Muscle of leg (tissue), 11 donors: Measurements from ENCODE around the gene CLMN. TPM values are rescaled to one million over a fixed set of nuclear protein-coding genes. Genes with fewer than 3 reads are reported as not detected.

Experiments used
- DNase-seq: peaks from one replicate; pipeline ENCODE4 v3.0.0; 2013
- H3K27ac ChIP-seq: one replicate; pipeline ENCODE4 v1.5.1; 2013; ENCODE audit warnings: mild to moderate bottlenecking, low read length, control low read depth
- H3K27me3 ChIP-seq: one replicate; pipeline ENCODE4 v1.6.1; 2013; ENCODE audit warnings: low read length; ENCODE audit not compliant: control insufficient read depth, insufficient read depth
- H3K36me3 ChIP-seq: one replicate; pipeline ENCODE4 v1.6.1; 2013; ENCODE audit warnings: low read length; ENCODE audit not compliant: control insufficient read depth, insufficient read depth
- H3K4me1 ChIP-seq: one replicate; pipeline ENCODE4 v1.6.1; 2013; ENCODE audit warnings: low read length; ENCODE audit not compliant: control insufficient read depth, insufficient read depth
- H3K4me3 ChIP-seq: one replicate; pipeline ENCODE4 v1.5.1; 2013; ENCODE audit warnings: low read length, control low read depth
- H3K9me3 ChIP-seq: replicated peaks from 2 replicates; pipeline ENCODE4 v1.6.1; 2013; ENCODE audit warnings: low read depth, low read length; ENCODE audit not compliant: control insufficient read depth
- WGBS: methylation state at CpG from one replicate; pipeline ENCODE4 v1.1.5; 2013; ENCODE audit warnings: missing lambda C conversion rate; ENCODE audit not compliant: insufficient coverage; 5-methylcytosine and 5-hydroxymethylcytosine counted together
- polyA plus RNA-seq, 8 donors: library from polyadenylated mRNA; unstranded; fragments of 120-200 nt; gene quantifications; one replicate each; pipeline versions ENCODE4 v1.2.1 to v1.2.3, GENCODE V29; 2013; ENCODE audit warnings: inconsistent platforms in 1 of 8, low replicate concordance in 1 of 8; ENCODE audit not compliant: insufficient read length in 8 of 8, insufficient read depth in 1 of 8
- total RNA-seq: library from RNA; stranded (reverse); fragments of 120-200 nt; gene quantifications from one replicate; pipeline ENCODE4 v1.2.4, GENCODE V29; 2013

The CLMN gene
- total and polyA plus RNA-seq, 9 donors = 2.1 to 4.0 (median 2.8) TPM

- Histone ChIP-seq H3K27ac (no peak overlapping the region), H3K4me3 (no peak overlapping the region), H3K27me3 (no peaks in the 10 kb centered on the region), H3K9me3 (no peaks in the 10 kb centered on the region), H3K4me1 (no peaks in the 10 kb centered on the region), H3K36me3 (peaks cover 9% of the 10 kb centered on the region)
- no CpG with 5 or more reads among the region's 5 CpGs for WGBS
- no peak for DNase-seq
Observed at GRCh38 chr14:95132760-95133159, 186.9 kb downstream of the CLMN start.

Other genes starting within 250 kb of the CLMN start
- 48.9 TPM for gene DICER1, start 162.4 kb downstream of the CLMN start, total RNA-seq
- 10 to 100 TPM; 24.6 to 46.4 (median 40.5) TPM for gene DICER1, start 162.4 kb downstream of the CLMN start, polyA plus RNA-seq
- 14.5 TPM for gene SYNE3, start 196.7 kb upstream of the CLMN start, total RNA-seq
- gene SYNE3, start 196.7 kb upstream of the CLMN start, polyA plus RNA-seq = 10 to 100 TPM in 4 of 8 donors, 1 to 10 TPM in 4; 6.8 to 12.7 (median 10.3) TPM
- gene GLRX5, start 215.1 kb upstream of the CLMN start, total RNA-seq = 44.3 TPM
- 10 to 100 TPM; 47.0 to 58.7 (median 53.8) TPM for gene GLRX5, start 215.1 kb upstream of the CLMN start, polyA plus RNA-seq